ENCODE data around the gene GRAMD1A. TPM values are rescaled to one million over a fixed set of nuclear protein-coding genes. Genes with fewer than 3 reads are reported as not detected.

Gene GRAMD1A
- total RNA-seq, 1 experiment from 2014 or later = 49.4 TPM

DNA sequence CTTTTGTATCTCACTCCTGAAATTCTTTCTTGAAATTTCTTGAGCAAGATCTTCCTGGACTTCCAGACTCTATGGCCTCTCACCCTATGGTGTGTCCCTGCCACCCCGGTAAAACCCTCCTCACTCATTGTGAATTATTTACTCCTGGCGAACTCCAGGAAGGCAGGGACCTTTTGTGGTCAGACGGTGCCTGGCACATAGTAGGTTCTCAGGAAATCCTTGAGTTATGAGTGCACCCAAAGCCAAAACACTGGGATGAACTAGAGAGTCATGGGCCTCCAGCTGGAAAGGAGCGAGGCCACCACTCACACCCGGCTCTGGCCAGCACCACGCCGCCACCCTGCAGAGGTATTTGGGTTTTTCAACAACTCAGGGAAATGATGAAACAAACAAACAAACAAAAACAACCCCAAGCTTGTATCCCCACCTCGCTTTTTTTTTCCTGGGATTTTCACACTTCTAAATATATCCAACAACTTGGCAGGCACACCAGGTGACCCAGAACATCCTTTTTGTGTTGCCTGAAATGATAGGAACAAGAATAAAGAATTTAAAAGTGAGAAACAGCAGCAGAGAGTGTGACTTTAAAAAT, 52.6 kb downstream of the GRAMD1A start:
- H3K9me3 ChIP-seq (replicated peaks) = no peaks in the 10 kb centered on the region
- H3K36me3 ChIP-seq = no peaks in the 10 kb centered on the region
- no peak overlapping the region for H3K4me3 ChIP-seq
- no peak for DNase-seq
- peaks cover 9% of the 10 kb centered on the region; the same call in 1 of the 2 replicates for H3K27me3 ChIP-seq
- no peak overlapping the region for H3K27ac ChIP-seq
- no peaks in the 10 kb centered on the region for H3K4me1 ChIP-seq

DNA sequence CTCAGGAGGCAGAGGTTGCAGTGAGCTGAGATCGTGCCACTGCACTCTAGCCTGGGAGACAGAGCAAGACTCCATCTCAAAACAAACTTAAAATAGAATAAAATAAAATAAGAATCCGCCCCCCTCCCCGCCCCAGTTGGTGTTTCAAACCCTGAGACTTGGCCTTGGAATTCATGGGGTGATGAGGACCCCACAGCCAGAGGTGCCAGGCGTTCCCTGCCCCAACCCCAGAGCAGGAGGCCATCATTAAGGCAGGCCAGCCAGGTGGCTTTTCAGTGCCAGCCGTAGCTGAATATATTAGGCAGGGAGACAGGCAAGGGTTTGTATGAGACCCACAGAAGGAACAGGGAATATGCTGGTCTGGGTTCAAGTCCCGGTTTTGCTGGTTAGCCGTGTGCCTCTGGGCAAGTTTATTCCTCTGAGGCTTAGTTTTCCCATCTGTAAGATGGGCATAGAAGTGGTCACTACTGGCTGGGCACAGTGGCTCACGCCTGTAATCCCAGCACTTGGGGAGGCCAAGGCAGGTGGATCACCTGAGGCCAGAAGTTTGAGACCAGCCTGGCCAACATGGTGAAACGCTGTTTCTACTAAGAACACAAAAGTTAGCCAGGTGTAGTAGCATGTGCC, 53.7 kb downstream of the GRAMD1A start:
- no peaks in the 10 kb centered on the region for H3K36me3 ChIP-seq
- H3K4me3 ChIP-seq = no peak overlapping the region
- no peaks in the 10 kb centered on the region for H3K4me1 ChIP-seq
- no peak overlapping the region for H3K27ac ChIP-seq
- H3K27me3 ChIP-seq = peaks cover 6% of the 10 kb centered on the region; the same call in 1 of the 2 replicates
- H3K9me3 ChIP-seq (replicated peaks) = no peaks in the 10 kb centered on the region
- DNase-seq = no peak

DNA sequence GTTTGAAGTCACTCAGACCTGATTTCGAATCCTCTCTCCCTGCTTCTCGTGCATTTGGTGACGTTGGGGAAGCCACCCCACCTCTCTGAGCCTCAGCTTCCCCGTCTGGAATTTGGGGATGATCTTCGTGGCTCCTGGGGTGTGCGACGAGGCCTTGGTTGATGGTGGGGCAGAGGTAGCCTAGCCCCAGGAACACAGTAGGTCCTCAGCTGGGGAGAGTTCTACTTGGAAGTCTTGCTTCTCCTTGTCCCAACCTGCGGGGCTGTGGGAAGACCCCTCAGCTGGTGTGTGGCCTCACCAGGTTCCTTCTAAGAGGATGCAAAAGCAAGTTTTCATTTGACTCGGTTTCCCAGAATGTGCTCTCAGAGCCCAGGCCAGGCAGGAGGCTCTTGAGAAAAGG, 54.5 kb downstream of the GRAMD1A start:
- Histone ChIP-seq H3K9me3 (replicated peaks) (no peaks in the 10 kb centered on the region), H3K27me3 (peaks cover 6% of the 10 kb centered on the region; the same call in 1 of the 2 replicates), H3K27ac (no peak overlapping the region), H3K4me1 (no peaks in the 10 kb centered on the region), H3K36me3 (no peaks in the 10 kb centered on the region), H3K4me3 (no peak overlapping the region)
- no peak for DNase-seq

DNA sequence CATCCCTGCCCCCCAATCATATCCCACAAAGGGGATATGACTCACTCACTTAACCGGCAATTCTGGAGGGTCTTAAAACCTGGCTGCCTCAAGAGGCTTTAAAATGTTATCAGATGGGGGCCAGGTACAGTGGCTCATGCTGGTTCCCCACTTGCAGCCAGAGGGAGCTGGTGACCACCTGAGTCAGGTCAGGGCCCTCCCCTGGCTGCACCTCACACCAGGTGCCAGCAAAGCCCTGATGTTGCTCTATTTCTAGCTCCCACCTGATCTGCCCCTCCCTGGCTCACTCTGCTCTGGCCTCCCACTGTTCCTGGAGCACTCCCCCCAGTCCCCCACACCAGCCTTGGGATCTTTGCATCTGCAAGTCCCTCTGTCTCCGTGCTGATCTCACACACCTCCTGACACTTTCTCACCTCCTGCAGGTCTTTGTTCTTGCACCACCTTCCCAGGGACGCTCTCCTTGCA, 55.6 kb downstream of the GRAMD1A start:
- DNase-seq = no peak

DNA sequence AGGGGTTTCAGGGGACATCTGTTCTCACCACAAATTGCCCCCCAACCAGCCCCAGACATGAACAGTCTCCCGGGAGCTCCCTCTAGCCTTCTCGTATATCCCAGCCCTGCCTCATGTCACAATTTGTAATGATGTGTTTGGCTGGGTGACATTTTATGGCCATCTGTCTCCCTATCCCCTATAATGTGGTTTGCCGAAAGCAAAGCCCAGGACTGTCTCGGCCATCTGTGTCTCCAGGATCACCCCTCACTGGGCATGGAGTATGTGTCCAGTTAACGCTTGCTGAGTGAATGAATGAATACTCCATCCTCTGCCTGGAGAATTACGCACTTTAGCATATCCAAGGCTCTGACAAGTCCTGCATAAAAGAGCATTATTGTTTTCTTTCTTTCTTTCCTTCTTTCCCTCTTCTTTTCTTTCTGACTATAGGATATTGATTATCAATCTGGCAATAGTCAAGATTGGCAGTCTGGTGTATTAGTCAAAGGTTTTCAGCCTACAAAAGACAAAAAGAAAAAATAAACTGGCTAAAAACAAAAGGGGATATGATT, 56.5 kb downstream of the GRAMD1A start:
- H3K27me3 ChIP-seq = peaks cover 6% of the 10 kb centered on the region; the same call in 1 of the 2 replicates
- H3K27ac ChIP-seq = no peak overlapping the region
- DNase-seq = no peak
- no peaks in the 10 kb centered on the region for H3K9me3 ChIP-seq (replicated peaks)
- no peaks in the 10 kb centered on the region for H3K36me3 ChIP-seq
- H3K4me3 ChIP-seq = no peak overlapping the region
- H3K4me1 ChIP-seq = no peaks in the 10 kb centered on the region

More for the DNA sequence above, 55.6 kb downstream of the GRAMD1A start:
- Histone ChIP-seq H3K9me3 (replicated peaks) (no peaks in the 10 kb centered on the region), H3K27ac (no peak overlapping the region), H3K27me3 (peaks cover 6% of the 10 kb centered on the region; the same call in 1 of the 2 replicates), H3K4me1 (no peaks in the 10 kb centered on the region), H3K36me3 (no peaks in the 10 kb centered on the region), H3K4me3 (no peak overlapping the region)

DNA sequence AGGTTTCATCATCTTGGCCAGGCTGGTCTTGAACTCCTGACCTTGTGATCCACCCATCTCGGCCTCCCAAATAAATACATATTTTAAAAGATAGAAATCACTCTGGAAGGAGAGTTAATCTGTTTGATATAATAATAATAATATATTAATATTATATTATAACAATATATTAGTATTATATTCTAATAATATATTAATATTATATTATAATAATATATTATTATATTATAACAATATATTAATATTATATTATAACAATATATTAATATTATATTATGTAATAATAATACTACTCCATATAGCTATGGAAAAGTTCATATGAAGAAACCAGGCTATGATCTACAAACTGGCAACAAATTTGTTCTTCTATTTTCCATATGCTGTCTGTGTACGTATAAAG, 58.2 kb downstream of the GRAMD1A start:
- DNase-seq = no peak
- H3K27me3 ChIP-seq = peaks cover 6% of the 10 kb centered on the region; the same call in 1 of the 2 replicates
- no peaks in the 10 kb centered on the region for H3K36me3 ChIP-seq
- H3K27ac ChIP-seq = no peak overlapping the region
- H3K9me3 ChIP-seq (replicated peaks) = no peaks in the 10 kb centered on the region
- H3K4me3 ChIP-seq = no peak overlapping the region
- H3K4me1 ChIP-seq = no peaks in the 10 kb centered on the region

DNA sequence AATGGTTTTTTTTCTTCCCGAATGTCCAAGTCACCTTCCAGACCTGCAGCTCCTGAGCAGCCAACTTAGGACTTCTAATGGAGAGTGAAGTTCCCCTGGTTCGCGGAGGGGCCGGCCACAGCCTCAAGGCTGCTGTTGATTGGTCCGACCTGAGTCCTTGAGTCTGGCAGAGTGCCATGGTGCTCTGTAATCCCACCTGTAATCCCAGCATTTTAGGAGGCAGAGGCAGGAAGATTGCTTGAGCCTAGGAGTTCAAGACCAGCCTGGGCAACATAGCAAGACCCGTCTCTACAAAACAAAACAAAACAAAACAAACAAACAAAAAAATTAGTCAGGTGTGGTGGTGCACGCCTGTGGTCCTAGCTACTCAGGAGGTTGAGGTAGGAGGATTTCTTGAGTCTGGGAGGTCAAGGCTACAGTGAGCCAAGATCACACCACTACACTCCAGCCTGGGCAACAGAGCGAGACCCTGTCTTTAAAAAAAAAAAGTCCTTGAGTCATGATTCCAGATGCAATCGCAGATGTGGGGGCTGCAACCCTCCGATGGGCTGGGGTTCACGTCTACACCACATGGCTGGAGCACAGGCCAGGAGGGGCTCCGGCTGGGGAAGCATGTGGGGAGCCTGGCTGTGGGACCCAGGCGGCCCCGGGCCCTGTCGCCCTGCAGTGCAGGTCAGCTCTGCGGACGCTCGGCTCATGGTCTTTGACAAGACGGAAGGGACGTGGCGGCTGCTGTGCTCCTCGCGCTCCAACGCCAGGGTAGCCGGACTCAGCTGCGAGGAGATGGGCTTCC, 59.1 kb downstream of the GRAMD1A start:
- H3K27me3 ChIP-seq = peaks cover 6% of the 10 kb centered on the region; the same call in 1 of the 2 replicates
- no peaks in the 10 kb centered on the region for H3K4me1 ChIP-seq
- H3K27ac ChIP-seq = no peak overlapping the region
- H3K36me3 ChIP-seq = no peaks in the 10 kb centered on the region
- H3K9me3 ChIP-seq (replicated peaks) = no peaks in the 10 kb centered on the region
- H3K4me3 ChIP-seq = no peak overlapping the region
- no peak for DNase-seq

DNA sequence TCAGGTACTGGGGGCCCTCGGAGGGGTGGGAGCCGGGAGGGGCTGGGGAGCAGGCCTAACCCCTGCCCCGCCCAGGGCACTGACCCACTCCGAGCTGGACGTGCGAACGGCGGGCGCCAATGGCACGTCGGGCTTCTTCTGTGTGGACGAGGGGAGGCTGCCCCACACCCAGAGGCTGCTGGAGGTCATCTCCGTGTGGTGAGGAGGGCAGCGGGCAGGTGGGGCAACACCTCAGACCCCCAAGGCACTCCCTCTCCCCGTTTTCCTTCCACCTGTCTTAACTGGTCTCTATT, 59.6 kb downstream of the GRAMD1A start:
- Histone ChIP-seq H3K36me3 (no peaks in the 10 kb centered on the region), H3K27me3 (peaks cover 6% of the 10 kb centered on the region; the same call in 1 of the 2 replicates), H3K9me3 (replicated peaks) (no peaks in the 10 kb centered on the region), H3K27ac (no peak overlapping the region), H3K4me1 (no peaks in the 10 kb centered on the region), H3K4me3 (no peak overlapping the region)
- DNase-seq = no peak

DNA sequence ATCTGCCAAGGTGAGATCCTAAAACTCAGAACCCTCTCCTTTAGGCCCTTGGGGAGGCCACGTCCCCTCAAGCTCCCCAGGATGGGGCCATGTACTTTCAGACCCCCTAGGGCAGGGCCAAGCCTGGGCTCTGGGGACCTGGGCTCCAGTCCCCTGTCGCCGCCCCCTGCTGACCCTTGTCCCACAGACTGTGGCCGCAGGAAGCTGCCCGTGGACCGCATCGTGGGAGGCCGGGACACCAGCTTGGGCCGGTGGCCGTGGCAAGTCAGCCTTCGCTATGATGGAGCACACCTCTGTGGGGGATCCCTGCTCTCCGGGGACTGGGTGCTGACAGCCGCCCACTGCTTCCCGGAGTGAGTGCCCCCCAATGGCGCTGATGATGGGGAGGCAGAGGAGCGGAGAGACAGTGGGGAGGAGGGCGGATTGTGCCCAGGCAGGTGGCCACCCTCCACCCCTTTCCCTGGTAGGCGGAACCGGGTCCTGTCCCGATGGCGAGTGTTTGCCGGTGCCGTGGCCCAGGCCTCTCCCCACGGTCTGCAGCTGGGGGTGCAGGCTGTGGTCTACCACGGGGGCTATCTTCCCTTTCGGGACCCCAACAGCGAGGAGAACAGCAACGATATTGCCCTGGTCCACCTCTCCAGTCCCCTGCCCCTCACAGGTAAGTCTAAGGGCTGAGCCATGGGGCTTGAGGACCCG, 60.2 kb downstream of the GRAMD1A start:
- Histone ChIP-seq H3K36me3 (no peaks in the 10 kb centered on the region), H3K27ac (no peak overlapping the region), H3K9me3 (replicated peaks) (no peaks in the 10 kb centered on the region), H3K4me1 (no peaks in the 10 kb centered on the region), H3K27me3 (peaks cover 6% of the 10 kb centered on the region; the same call in 1 of the 2 replicates), H3K4me3 (no peak overlapping the region)
- DNase-seq = no peak

DNA sequence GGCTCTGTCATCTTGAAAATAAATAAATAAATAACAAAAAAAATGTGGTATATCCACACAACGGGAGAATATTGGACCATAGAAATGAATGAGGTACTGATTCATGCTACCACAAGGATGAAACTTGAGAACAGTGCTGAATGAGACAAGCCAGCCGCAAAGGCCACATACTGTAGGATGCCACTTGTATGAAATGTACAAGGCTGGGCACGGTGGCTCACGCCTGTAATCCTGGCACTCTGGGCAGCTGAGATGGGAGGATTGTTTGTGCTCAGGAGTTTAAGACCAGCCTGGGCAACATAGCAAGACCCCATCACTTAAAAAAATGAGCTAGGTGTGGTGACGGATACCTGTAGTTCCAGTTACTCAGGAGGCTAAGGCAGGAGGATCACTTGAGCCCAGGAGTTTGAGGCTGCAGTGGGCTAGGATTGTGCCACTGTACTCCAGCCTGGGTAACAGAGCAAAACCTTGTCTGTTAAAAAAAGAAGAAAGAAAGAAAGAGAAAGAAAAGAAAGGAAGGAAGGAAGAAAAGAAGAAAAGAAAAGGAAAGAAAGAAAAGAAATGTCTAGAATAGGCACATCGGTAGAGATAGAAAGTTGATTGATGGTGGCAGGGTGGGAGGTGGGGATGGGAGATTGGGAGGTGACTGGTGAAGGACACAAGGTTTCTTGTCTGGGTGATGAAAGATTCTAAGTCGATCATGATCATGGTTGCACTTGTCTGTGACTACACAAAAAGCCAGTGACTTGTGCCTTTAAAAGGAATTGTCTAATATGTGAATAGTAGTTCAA, 61.7 kb downstream of the GRAMD1A start:
- H3K27me3 ChIP-seq = peaks cover 4% of the 10 kb centered on the region; the same call in 1 of the 2 replicates
- no peak for DNase-seq

DNA sequence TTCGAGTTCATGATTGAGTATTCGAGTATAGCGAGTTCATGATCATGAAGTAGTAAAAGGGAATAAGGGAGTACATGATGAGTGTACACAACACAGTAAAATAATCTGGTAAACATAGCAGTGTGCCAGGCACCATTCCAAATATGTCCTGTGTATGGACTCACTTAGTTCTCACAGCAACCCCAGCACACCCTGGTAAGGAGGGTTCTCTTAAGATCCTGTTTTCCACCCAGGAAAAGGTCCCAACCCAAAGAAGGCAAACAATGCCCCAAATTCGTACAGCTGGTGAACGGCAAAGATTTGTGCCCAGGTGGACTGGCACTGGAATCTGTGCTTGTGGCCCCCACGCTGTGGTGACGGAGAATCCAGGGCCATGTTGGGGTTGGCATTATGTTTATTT, 62.8 kb downstream of the GRAMD1A start:
- Histone ChIP-seq H3K36me3 (no peaks in the 10 kb centered on the region), H3K27me3 (no peaks in the 10 kb centered on the region), H3K4me3 (no peak overlapping the region), H3K4me1 (no peaks in the 10 kb centered on the region), H3K9me3 (replicated peaks) (no peaks in the 10 kb centered on the region), H3K27ac (no peak overlapping the region)
- DNase-seq = no peak

More for the DNA sequence above, 61.7 kb downstream of the GRAMD1A start:
- H3K4me3 ChIP-seq = no peak overlapping the region
- H3K36me3 ChIP-seq = no peaks in the 10 kb centered on the region
- H3K4me1 ChIP-seq = no peaks in the 10 kb centered on the region
- H3K27ac ChIP-seq = no peak overlapping the region
- H3K9me3 ChIP-seq (replicated peaks) = no peaks in the 10 kb centered on the region

DNA sequence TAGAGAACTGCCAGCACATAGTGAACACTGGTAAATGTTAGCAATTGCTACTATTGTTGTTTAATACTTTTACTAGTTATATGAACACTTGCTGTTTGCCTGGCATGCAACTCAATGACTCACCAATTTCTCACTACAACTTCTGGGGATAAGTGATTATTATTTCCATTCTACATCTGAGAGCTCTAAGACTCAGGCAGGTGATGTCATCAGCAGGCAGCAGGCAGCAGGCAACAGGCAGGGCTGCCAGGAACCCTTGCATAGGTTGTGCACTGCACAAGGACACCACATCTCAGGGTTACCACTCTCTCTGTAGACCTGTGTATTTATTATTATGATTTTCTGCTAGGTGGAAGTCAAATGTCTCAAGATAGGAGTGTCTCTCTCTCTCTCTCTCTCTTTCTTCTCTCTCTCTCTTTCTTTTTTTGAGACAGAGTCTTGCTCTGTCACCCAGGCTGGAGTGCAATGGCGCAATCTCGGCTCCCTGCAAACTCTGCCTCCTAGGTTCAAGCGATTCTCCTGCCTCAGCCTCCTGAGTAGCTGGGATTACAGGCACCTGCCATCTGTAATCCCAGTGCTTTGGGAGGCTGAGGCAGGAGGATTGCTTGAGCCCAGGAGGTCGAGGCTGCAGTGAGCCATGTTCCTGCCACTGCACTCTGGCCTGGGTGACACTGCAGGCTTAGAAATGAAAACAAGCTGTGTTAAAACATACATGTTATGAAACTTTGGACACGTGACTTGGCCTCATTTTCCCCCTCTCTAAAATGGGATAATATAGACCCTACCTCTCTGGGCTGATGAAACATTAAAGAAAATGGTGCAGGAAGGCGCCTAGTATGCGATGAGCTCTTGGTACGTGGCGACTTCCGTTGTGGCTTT, 64.1 kb downstream of the GRAMD1A start:
- H3K9me3 ChIP-seq (replicated peaks) = no peaks in the 10 kb centered on the region

DNA sequence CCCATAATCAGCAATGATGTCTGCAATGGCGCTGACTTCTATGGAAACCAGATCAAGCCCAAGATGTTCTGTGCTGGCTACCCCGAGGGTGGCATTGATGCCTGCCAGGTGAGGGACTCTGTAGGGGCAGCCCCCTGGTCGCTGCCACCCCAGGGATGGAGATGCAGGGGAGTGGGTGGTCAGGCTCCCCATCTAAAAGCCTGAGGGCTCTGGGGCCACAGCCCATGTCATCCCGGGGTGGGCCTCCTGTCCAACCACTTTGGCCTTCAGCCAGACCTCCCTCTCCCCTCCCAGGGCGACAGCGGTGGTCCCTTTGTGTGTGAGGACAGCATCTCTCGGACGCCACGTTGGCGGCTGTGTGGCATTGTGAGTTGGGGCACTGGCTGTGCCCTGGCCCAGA, 65.5 kb downstream of the GRAMD1A start:
- DNase-seq = no peak
- no peaks in the 10 kb centered on the region for H3K36me3 ChIP-seq
- no peaks in the 10 kb centered on the region for H3K27me3 ChIP-seq

More for the DNA sequence above, 64.1 kb downstream of the GRAMD1A start:
- Histone ChIP-seq H3K27me3 (no peaks in the 10 kb centered on the region), H3K27ac (no peak overlapping the region), H3K4me1 (peaks cover 5% of the 10 kb centered on the region), H3K4me3 (no peak overlapping the region), H3K36me3 (no peaks in the 10 kb centered on the region)
- no peak for DNase-seq

More for the DNA sequence above, 65.5 kb downstream of the GRAMD1A start:
- Histone ChIP-seq H3K27ac (no peak overlapping the region), H3K4me1 (peaks cover 5% of the 10 kb centered on the region), H3K9me3 (replicated peaks) (no peaks in the 10 kb centered on the region), H3K4me3 (no peak overlapping the region)

All from SJCRH30 (cell line).